Keratinocyte (primary cell): Measurements from ENCODE around the gene SPATA16.

Experiments used
- EZH2 ChIP-seq: IDR thresholded peaks from one replicate; pipeline ENCODE4 v1.6.1; 2012; ENCODE audit warnings: inconsistent platforms, mild to moderate bottlenecking, low read length, moderate library complexity
- TF ChIP-seq, protein P1 (sequence below), 3 experiments: IDR thresholded peaks in 1 of 3; conservative IDR thresholded peaks in 1 of 3; optimal IDR thresholded peaks in 1 of 3; 2 replicates in 2 of 3; 3 replicates in 1 of 3; pipeline versions ENCODE3 to v1.5.1; 2011; ENCODE audit warnings: low read length in 3 of 3, mild to moderate bottlenecking in 3 of 3, moderate library complexity in 2 of 3, control low read depth in 1 of 3, inconsistent platforms in 1 of 3; ENCODE audit not compliant: insufficient read depth in 2 of 3; ENCODE audit errors: extremely low read depth in 1 of 3

- TF ChIP-seq, protein P1, sequence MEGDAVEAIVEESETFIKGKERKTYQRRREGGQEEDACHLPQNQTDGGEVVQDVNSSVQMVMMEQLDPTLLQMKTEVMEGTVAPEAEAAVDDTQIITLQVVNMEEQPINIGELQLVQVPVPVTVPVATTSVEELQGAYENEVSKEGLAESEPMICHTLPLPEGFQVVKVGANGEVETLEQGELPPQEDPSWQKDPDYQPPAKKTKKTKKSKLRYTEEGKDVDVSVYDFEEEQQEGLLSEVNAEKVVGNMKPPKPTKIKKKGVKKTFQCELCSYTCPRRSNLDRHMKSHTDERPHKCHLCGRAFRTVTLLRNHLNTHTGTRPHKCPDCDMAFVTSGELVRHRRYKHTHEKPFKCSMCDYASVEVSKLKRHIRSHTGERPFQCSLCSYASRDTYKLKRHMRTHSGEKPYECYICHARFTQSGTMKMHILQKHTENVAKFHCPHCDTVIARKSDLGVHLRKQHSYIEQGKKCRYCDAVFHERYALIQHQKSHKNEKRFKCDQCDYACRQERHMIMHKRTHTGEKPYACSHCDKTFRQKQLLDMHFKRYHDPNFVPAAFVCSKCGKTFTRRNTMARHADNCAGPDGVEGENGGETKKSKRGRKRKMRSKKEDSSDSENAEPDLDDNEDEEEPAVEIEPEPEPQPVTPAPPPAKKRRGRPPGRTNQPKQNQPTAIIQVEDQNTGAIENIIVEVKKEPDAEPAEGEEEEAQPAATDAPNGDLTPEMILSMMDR (optimal IDR thresholded peaks at IDR 0.05 in 1 of 3, IDR thresholded peaks at IDR 0.05 in 1 of 3, conservative IDR thresholded peaks at IDR 0.05 in 1 of 3; ENCODE audit: extremely low read depth in 1 of 3, insufficient read depth in 2 of 3, low read length in 3 of 3), result no peak
- no peak for TF ChIP-seq EZH2
These were observed 182.5 kb downstream of the SPATA16 start for GRCh38 chr3:172958565-172958964.
